ENCODE results near the gene BFSP2.
"Not testable (repeated sequence)": the region's sequence is repeated elsewhere in the genome, so short reads cannot be mapped to it uniquely, and the experiment has no call there.

The BFSP2 gene

GRCh38 chr3:133457025-133457424 lies 57.2 kb downstream of the BFSP2 start:
- no peak for DNase-seq (ENCODE audit: low read depth in 2 of 2)

GRCh38 chr3:133457465-133458067 lies 57.7 kb downstream of the BFSP2 start:
- DNase-seq (ENCODE audit: low read depth in 2 of 2), result no peak

DNA sequence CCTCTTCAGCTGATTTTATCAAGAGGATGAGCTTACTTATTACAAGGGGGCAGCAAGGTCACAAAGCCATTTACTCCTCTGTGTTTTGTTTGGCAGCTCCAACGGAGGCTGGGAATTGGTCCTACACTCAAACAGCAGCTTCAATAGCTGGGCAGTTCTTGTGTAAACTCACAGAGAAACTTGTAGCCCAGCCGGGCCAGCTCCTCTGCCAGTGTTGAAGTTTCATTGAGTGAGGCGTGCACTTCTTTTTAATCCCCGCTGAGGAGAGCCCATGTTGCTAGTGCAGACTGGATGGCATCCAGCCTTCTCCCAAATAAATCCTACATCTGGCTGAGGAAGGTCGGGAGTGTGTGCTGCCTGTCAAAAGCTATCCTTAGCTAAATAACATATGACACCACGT lies 59.5 kb downstream of the BFSP2 start:
- DNase-seq (ENCODE audit: low read depth in 2 of 2), result no peak

GRCh38 chr3:133460809-133461208 lies 61.0 kb downstream of the BFSP2 start:
- no peak for DNase-seq (ENCODE audit: low read depth in 2 of 2)

DNA sequence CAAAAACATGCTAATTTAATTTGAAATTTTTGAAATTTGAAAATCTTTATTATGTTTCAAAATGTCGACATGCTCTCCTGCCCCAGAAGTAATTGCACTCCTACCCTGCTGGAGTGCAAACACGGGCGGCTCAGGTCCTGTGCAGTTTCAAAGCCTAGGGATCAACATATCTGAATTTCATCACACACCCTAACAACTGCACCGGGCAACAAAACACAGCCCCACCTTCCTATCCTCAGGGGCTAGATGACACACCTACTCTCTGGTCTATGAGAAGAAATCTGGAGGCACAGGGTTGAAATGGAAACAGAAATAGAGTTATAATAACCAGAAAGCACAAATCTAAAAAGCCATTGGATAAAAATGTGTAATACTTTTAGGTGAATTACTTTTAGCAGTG lies 61.4 kb downstream of the BFSP2 start:
- no peak for DNase-seq (ENCODE audit: low read depth in 2 of 2)

GRCh38 chr3:133463347-133463860 lies 63.5 kb downstream of the BFSP2 start:
- no peak for DNase-seq (ENCODE audit: low read depth in 2 of 2)

GRCh38 chr3:133464573-133464972 lies 64.7 kb downstream of the BFSP2 start:
- DNase-seq (ENCODE audit: low read depth in 2 of 2), result no peak

DNA sequence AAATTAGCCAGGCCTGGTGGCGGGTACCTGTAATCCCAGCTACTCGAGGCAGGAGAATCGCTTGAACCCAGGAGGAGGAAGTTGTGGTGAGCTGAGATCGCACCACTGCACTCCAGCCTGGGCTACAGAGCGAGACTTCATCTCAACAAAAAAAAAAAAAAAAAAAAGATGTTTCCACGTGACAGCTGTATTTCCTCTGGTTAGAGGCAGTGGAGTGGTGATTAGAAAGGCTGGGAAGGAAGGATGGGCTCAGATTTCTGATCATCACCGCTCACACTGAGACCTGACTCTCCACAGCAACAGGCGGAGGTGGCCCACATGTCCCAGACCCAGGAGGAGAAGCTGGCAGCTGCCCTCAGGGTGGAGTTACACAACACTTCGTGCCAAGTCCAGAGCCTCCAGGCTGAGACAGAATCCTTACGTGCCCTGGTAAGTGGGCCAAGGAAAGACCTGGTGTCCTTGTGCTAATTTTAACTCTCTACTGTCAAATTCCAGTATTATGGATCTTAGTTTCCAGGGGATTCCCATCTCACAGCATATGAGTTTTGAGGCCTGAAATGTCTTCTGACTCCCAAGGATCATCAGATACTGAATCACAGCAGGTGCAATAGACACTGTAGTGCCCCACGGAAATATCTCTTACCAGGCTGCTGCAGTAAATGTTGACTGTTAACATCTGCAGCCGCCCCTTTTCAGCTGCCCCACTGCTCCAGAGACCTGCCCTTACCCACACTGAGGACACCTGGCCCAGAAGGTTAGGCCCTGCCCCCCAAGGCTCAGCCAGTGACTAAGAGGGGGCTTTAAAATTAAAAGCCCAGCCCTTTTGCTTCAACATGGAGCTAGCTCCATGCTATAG lies 66.9 kb downstream of the BFSP2 start:
- DNase-seq (ENCODE audit: low read depth in 2 of 2), result no peak

DNA sequence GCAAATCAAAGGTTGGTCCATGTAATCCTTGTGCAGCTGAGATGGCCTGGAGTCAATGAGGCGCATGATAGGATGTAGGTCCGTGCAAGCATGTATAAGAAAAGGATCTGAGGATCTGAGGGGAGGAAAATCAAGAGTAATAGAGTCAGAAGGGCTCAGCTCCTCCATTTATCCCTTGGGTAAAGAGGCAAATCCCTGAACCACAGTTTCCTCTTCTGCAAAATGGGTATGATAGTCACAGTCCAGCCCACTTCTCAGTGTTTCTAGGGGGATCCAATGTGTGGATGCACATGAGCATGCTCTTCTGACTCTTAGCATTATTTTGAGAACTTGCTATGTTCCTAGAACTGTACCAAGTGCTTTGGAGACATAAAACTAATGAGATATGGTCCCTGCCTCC lies 67.9 kb downstream of the BFSP2 start:
- no peak for DNase-seq (ENCODE audit: low read depth in 2 of 2)

DNA sequence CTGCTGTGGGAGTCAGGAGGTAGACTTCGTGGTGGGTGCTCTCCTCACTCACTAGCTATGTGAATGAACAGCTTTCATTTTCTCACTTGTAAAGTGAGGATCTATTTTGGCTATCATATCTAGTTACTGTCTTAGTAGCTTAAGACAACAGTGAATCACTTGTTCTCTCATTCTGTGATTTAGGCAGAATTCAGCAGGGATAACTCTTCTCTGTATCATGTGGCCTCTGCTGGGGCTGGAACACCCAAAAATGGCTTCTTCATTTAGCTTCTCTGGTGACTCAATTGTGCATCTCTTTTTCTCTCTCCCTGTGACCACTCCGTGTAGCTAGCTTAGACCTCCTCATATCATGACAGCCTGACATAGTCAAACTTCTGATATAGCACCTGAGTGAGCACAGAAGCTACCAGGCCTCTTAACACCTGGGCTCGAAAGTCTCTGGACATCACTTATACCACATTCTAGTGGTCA lies 68.4 kb downstream of the BFSP2 start:
- no peak for DNase-seq (ENCODE audit: low read depth in 2 of 2)

DNA sequence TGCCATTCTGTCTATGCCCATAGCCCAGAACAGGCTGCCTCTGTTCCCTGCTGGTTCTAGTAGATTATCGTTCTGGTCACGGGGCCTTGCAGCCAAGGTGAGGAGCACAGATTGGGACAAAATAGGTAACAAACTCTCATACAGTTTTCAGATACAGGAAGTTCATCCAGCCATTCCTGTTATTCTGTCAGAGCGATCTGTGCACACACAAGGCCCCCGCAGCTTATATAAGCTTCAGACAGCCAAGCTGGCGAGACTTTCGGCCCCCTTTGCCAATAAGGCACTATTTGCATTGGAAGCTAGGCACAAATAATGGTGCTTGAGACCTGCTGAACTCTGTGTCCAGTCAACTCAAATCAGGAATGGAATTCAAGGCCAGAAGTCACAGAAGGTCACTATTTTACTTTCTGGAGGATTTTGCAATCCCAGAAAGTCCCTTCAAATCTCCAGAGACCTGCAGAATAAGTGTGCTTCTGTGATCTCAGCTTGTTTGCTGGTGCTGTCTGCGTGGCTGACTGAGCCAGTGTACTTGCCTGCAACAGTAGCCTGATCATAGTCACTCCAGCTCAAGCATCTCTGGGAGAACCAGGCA lies 69.4 kb downstream of the BFSP2 start:
- DNase-seq (ENCODE audit: low read depth in 2 of 2), result no peak

DNA sequence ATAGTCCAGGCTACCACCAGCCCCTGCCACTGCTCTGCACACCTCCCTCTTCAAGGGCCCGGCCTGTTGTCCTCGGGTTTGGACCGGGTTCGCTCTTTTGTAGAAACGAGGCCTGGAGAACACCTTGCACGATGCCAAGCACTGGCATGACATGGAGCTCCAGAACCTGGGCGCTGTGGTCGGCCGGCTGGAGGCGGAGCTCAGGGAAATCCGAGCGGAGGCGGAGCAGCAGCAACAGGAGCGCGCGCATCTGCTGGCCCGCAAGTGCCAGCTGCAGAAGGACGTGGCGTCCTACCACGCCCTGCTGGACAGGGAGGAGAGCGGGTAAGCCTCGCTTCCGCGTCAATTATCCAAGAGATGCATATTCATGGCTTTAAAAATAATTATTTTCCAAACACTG lies 72.4 kb downstream of the BFSP2 start:
- DNase-seq (ENCODE audit: low read depth in 2 of 2), result no peak

DNA sequence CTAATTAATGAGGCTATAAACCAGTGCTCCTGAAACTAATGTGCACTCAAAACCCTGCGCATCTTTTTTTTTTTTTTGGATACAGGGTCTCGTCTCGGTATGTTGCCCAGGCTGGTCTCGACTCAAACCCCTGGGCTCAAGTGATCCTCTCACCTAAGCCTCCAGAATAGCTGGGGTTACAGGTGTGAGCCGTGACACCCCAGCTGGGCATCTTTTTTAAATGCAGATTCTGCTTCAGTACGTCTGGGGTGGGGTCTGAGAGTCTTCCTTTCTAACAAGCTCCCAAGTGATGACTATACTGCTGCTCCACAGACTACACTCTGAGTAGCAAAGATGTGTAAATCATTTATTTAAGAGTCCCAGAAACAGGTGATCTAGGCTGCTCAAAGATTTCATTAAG lies 73.0 kb downstream of the BFSP2 start:
- no peak for DNase-seq (ENCODE audit: low read depth in 2 of 2)

GRCh38 chr3:133473472-133474191 lies 73.8 kb downstream of the BFSP2 start:
- not testable (repeated sequence) for DNase-seq (ENCODE audit: low read depth in 2 of 2)

GRCh38 chr3:133474251-133474801 lies 74.5 kb downstream of the BFSP2 start:
- DNase-seq (ENCODE audit: low read depth in 2 of 2), result no peak

- DNase-seq (ENCODE audit: low read depth in 2 of 2), result no peak
These were observed 75.0 kb downstream of the BFSP2 start for GRCh38 chr3:133474817-133475216.

- DNase-seq (ENCODE audit: low read depth in 2 of 2), result no peak
These were observed 75.6 kb downstream of the BFSP2 start for GRCh38 chr3:133475245-133476010.

DNA sequence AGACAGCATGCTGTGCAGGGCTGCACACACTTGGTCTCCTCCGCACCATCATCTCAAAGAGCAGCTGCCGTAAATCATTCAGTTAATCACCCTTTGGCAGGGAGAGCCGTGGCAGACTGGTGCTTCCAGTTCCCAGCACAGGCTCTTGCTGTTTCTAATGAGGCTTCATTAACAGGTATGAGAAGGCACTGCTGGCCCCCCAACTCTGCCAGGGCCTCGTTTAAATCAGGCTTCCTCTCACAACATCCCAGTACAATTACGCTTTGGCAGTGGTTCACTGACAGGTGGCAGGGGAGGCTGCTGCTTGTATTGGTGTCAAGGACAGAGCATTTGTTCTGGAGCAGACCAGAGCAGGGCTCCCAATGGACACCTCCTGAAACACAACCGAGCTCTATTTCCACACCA lies 77.1 kb downstream of the BFSP2 start:
- DNase-seq (ENCODE audit: low read depth in 2 of 2), result no peak

DNA sequence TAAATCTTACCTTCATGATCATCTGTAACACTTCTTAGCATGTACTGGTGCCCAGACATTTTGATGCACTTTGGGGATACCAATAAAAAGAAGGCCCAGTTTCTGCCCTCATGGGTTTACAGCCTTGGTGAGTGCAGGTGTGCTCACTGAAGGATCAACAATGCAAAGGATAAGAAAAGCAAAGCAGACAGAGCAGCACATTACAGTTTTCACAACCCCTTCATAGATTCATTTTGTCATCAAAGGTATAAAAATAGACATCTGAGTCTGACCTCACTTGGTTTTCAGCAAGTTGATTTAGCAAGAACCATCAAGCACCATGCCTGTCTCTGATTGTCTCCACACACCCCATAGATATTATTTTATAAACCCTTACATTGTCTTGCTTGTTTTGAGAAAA lies 77.6 kb downstream of the BFSP2 start:
- no peak for DNase-seq (ENCODE audit: low read depth in 2 of 2)

DNA sequence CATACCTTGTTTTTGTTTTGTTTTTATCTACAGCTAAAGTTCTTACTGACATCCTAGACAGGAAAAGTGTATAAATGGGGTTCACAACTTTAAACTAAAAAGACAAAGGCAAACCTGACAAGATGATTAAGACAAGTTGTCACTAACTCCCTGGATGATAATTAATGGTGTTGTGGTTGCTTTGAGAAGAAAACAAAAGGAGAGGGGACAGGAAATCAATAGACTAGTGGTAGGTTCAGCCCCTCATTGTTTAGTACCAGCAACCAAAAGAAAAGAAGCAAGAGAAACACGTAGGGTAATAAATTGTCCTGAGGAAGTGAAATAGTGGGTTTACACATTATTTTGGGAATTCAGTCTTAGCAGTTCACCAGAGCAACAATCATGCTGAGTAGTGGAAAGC lies 78.8 kb downstream of the BFSP2 start:
- no peak for DNase-seq (ENCODE audit: low read depth in 2 of 2)

GRCh38 chr3:133479401-133479800 lies 79.5 kb downstream of the BFSP2 start:
- no peak for DNase-seq (ENCODE audit: low read depth in 2 of 2)
